Thyroid gland (tissue), 4 donors: ENCODE measurements around the gene TGFBR3. TPM values are rescaled to one million over a fixed set of nuclear protein-coding genes. Genes with fewer than 3 reads are reported as not detected.

Experiments used
- DNase-seq, 2 donors: peaks; one replicate each; pipeline ENCODE4 v3.0.0-alpha.2; 2019
- H3K27ac ChIP-seq, 3 donors: fragments of 200-600 bp; sonication (generic); 1 replicate in 2 of 3; 2 replicates in 1 of 3; pipeline ENCODE4 v1.5.1; 2016 to 2019; ENCODE audit warnings: mild to moderate bottlenecking in 1 of 3, moderate library complexity in 1 of 3
- H3K27me3 ChIP-seq: fragments of 200-600 bp; sonication (generic); one replicate; pipeline ENCODE4 v1.5.1; 2019
- H3K36me3 ChIP-seq, 2 donors: fragments of 200-600 bp; sonication (generic); one replicate each; pipeline ENCODE4 v1.5.1; 2016 to 2019
- H3K4me1 ChIP-seq, 2 donors: fragments of 200-600 bp; sonication (generic); one replicate each; pipeline ENCODE4 v1.5.1; 2017 to 2019
- H3K4me3 ChIP-seq, 3 donors: fragments of 200-600 bp; sonication (generic); replicated peaks in 1 of 3; 1 replicate in 2 of 3; 2 replicates in 1 of 3; pipeline ENCODE4 v1.5.1; 2016; ENCODE audit warnings: mild to moderate bottlenecking in 1 of 3
- H3K9me3 ChIP-seq: fragments of 200-600 bp; sonication (generic); one replicate; pipeline ENCODE4 v1.5.1; 2017
- CTCF ChIP-seq, 6 experiments: fragments of 200-600 bp in 3 of 6; fragments of 450-650 bp in 3 of 6; sonication (generic) in 3 of 6; IDR thresholded peaks; one replicate each; pipeline ENCODE4 v1.5.1; 2016 to 2019; ENCODE audit warnings: antibody characterized with exemption in 6 of 6, mild to moderate bottlenecking in 2 of 6, inconsistent platforms in 1 of 6, moderate library complexity in 1 of 6
- POLR2A ChIP-seq, 2 donors: fragments of 450-650 bp; IDR thresholded peaks; one replicate each; pipeline ENCODE4 v1.6.1; 2017; ENCODE audit warnings: antibody characterized with exemption in 2 of 2, mild to moderate bottlenecking in 2 of 2, moderate library complexity in 1 of 2
- WGBS, 2 donors: methylation state at CpG; one replicate each; pipeline ENCODE4 v1.1.5; 2017; 5-methylcytosine and 5-hydroxymethylcytosine counted together
- intact Hi-C: fragments of 100-400 bp; cut with DNase I; formaldehyde crosslinking; loops from one replicate; pipeline ENCODE4 v1.15.1; 2023
- total RNA-seq, 4 donors: library from RNA; depleted of rRNA; stranded (reverse); fragments of >200 nt; gene quantifications; one replicate each; pipeline ENCODE4 v1.2.3, GENCODE V29; 2016

TGFBR3 gene
- total RNA-seq, 4 donors from 2014 or later: 37.2 to 223 (median 106) TPM

- Histone ChIP-seq H3K4me1 (peaks cover 45 to 63% of the 10 kb centered on the region in 2 donors), H3K27ac (peak overlapping the region; percentile 20 to 82 (median 79)), H3K27me3 (no peaks in the 10 kb centered on the region), H3K36me3 (no peaks in the 10 kb centered on the region), H3K4me3 (no peak overlapping the region), H3K9me3 (no peaks in the 10 kb centered on the region)
- no peak for DNase-seq
- TF ChIP-seq CTCF (IDR thresholded peaks at IDR 0.05): no peak
- no peak for TF ChIP-seq POLR2A (IDR thresholded peaks at IDR 0.05)
- intact Hi-C loops: no loop called here
- 25 to 46% methylated on average over 2 of the region's 2 CpGs for WGBS, 2 donors
Measured at GRCh38 chr1:91727763-91728162, 158.2 kb downstream of the TGFBR3 start.

GRCh38 chr1:91725989-91726721, 159.8 kb downstream of the TGFBR3 start:
- peak; percentile 40 to 52 for DNase-seq
- TF ChIP-seq CTCF (IDR thresholded peaks at IDR 0.05) (no peak), POLR2A (IDR thresholded peaks at IDR 0.05) (no peak)
- H3K9me3 ChIP-seq: no peaks in the 10 kb centered on the region
- WGBS, 2 donors: 21 to 22% methylated on average over 7 of the region's 7 CpGs
- H3K27ac ChIP-seq: peak overlapping the region; percentile 48 to 82 (median 79)
- H3K36me3 ChIP-seq: no peaks in the 10 kb centered on the region
- H3K4me3 ChIP-seq: no peak overlapping the region
- peaks cover 31 to 49% of the 10 kb centered on the region in 2 donors for H3K4me1 ChIP-seq
- intact Hi-C loops: no loop called here
- H3K27me3 ChIP-seq: no peaks in the 10 kb centered on the region

- Histone ChIP-seq H3K4me3 (no peak overlapping the region), H3K36me3 (no peaks in the 10 kb centered on the region), H3K4me1 (peaks cover 26 to 43% of the 10 kb centered on the region in 2 donors), H3K27ac (peak overlapping the region; percentile 48 to 82 (median 79)), H3K9me3 (no peaks in the 10 kb centered on the region), H3K27me3 (no peaks in the 10 kb centered on the region)
- 72 to 89% methylated on average over 1 of the region's 1 CpG for WGBS, 2 donors
- DNase-seq: no peak
- no peak for TF ChIP-seq CTCF (IDR thresholded peaks at IDR 0.05)
- TF ChIP-seq POLR2A (IDR thresholded peaks at IDR 0.05): no peak
- intact Hi-C loops: no loop called here
Measured at GRCh38 chr1:91725618-91725988, 160.3 kb downstream of the TGFBR3 start.

- intact Hi-C loops: no loop called here
- H3K36me3 ChIP-seq: peaks cover 0 to 3% of the 10 kb centered on the region in 2 donors
- 50 to 63% methylated on average over 2 of the region's 2 CpGs for WGBS, 2 donors
- H3K27me3 ChIP-seq: no peaks in the 10 kb centered on the region
- peaks cover 26 to 41% of the 10 kb centered on the region in 2 donors for H3K4me1 ChIP-seq
- H3K9me3 ChIP-seq: no peaks in the 10 kb centered on the region
- no peak for DNase-seq
- H3K4me3 ChIP-seq: no peak overlapping the region
- peak overlapping the region in 2 of 3 donors; percentile 48 to 82 for H3K27ac ChIP-seq
- no peak for TF ChIP-seq CTCF (IDR thresholded peaks at IDR 0.05)
- TF ChIP-seq POLR2A (IDR thresholded peaks at IDR 0.05): no peak
Measured at GRCh38 chr1:91724644-91725043, 161.3 kb downstream of the TGFBR3 start.

GRCh38 chr1:91724231-91724630, 161.7 kb downstream of the TGFBR3 start:
- no peak overlapping the region for H3K4me3 ChIP-seq
- H3K27ac ChIP-seq: peak overlapping the region in 2 of 3 donors; percentile 48 to 82
- intact Hi-C loops: no loop called here
- peaks cover 0 to 6% of the 10 kb centered on the region in 2 donors for H3K36me3 ChIP-seq
- 82 to 88% methylated on average over 1 of the region's 1 CpG for WGBS, 2 donors
- H3K9me3 ChIP-seq: no peaks in the 10 kb centered on the region
- H3K4me1 ChIP-seq: peaks cover 26 to 41% of the 10 kb centered on the region in 2 donors
- H3K27me3 ChIP-seq: no peaks in the 10 kb centered on the region
- TF ChIP-seq POLR2A (IDR thresholded peaks at IDR 0.05): no peak
- DNase-seq: no peak
